Right ventricle myocardium inferior (tissue), 1 donor: ENCODE measurements around the gene WFDC12. TPM values are rescaled to one million over a fixed set of nuclear protein-coding genes. Genes with fewer than 3 reads are reported as not detected.
"Not testable (repeated sequence)": the region's sequence is repeated elsewhere in the genome, so short reads cannot be mapped to it uniquely, and the experiment has no call there.

Experiments
- ATAC-seq: fragments of 200-7000 bp; cut with Tn5 transposase; one replicate; pipeline ENCODE4 v1.9.1; 2020; ENCODE audit warnings: mild to moderate bottlenecking, moderate library complexity
- DNase-seq: peaks from one replicate; pipeline ENCODE4 v3.0.0; 2021; ENCODE audit errors: missing footprints
- intact Hi-C: fragments of 100-400 bp; cut with DNase I; formaldehyde crosslinking; loops from one replicate; pipeline ENCODE4 v1.11.0; 2022
- long read RNA-seq: library from polyadenylated mRNA; unstranded; transcript quantifications from one replicate; pipeline ENCODE4 v2.0.0, GENCODE V29; 2021
- total RNA-seq: library from RNA; stranded (reverse); fragmentation: NEBNext Ultra II Directional; extraction: Animal tissue kit (Norgen Biotek cat#: 25700); gene quantifications from one replicate; pipeline ENCODE4 v1.2.1, GENCODE V29; 2021
- donor health status: DM: no; HTN: yes; CAD: no; lungs with severe emphysema.

WFDC12 gene
- not detected for total RNA-seq
- long read RNA-seq = 0 reads

GRCh38 chr20:45124365-45124764 lies at the start of gene WFDC12:
TSS of gene WFDC12 (minus strand) at chr20:45124465. CDS start at chr20:45124447, 18 bp downstream.
- no peak for DNase-seq
- intact Hi-C loops = no loop called here
- no peak for ATAC-seq

GRCh38 chr20:45173522-45173921 lies 49.3 kb upstream of the WFDC12 start:
- intact Hi-C loops = no loop called here
- ATAC-seq = no peak
- no peak for DNase-seq

- intact Hi-C loops = no loop called here
- ATAC-seq (no peak), DNase-seq (no peak)
Measured at GRCh38 chr20:45164906-45165305, 40.6 kb upstream of the WFDC12 start.

- ATAC-seq (no peak), DNase-seq (no peak)
- intact Hi-C loops = no loop called here
Measured at GRCh38 chr20:45163083-45163803, 39.0 kb upstream of the WFDC12 start.

- intact Hi-C loops = no loop called here
- ATAC-seq (no peak), DNase-seq (no peak)
Measured at GRCh38 chr20:45157962-45158361, 33.7 kb upstream of the WFDC12 start.

- DNase-seq (no peak), ATAC-seq (no peak)
- intact Hi-C loops = no loop called here
Measured at GRCh38 chr20:45156713-45157112, 32.4 kb upstream of the WFDC12 start.

- intact Hi-C loops, ATAC-seq, DNase-seq: not testable (repeated sequence)
Measured at GRCh38 chr20:45154794-45155193, 30.5 kb upstream of the WFDC12 start.

GRCh38 chr20:45154183-45154582 lies 29.9 kb upstream of the WFDC12 start:
- intact Hi-C loops = no loop called here
- ATAC-seq (no peak), DNase-seq (no peak)

GRCh38 chr20:45153752-45154151 lies 29.5 kb upstream of the WFDC12 start:
- intact Hi-C loops = no loop called here
- ATAC-seq (no peak), DNase-seq (no peak)

- DNase-seq (no peak), ATAC-seq (no peak)
- intact Hi-C loops = no loop called here
Measured at GRCh38 chr20:45153147-45153546, 28.9 kb upstream of the WFDC12 start.

GRCh38 chr20:45152405-45152804 lies 28.1 kb upstream of the WFDC12 start:
- DNase-seq (no peak), ATAC-seq (no peak)
- intact Hi-C loops = no loop called here

- DNase-seq = no peak
- ATAC-seq = no peak
- intact Hi-C loops = no loop called here
Measured at GRCh38 chr20:45149062-45149461, 24.8 kb upstream of the WFDC12 start.

- DNase-seq = no peak
- no peak for ATAC-seq
- intact Hi-C loops = no loop called here
Measured at GRCh38 chr20:45140836-45141235, 16.6 kb upstream of the WFDC12 start.

GRCh38 chr20:45139733-45140375 lies 15.6 kb upstream of the WFDC12 start:
- DNase-seq, intact Hi-C loops, ATAC-seq: not testable (repeated sequence)

- DNase-seq = peak; percentile 89
- no peak for ATAC-seq
- intact Hi-C loops = no loop called here
Measured at GRCh38 chr20:45138561-45139300, 14.5 kb upstream of the WFDC12 start.

- ATAC-seq (no peak), DNase-seq (no peak)
- intact Hi-C loops = no loop called here
Measured at GRCh38 chr20:45136911-45137310, 12.6 kb upstream of the WFDC12 start.

- DNase-seq (no peak), ATAC-seq (no peak)
- intact Hi-C loops = no loop called here
Measured at GRCh38 chr20:45128099-45128498, 3.8 kb upstream of the WFDC12 start.

GRCh38 chr20:45121388-45121787 lies 2.9 kb downstream of the WFDC12 start:
- no peak for DNase-seq
- ATAC-seq = no peak
- intact Hi-C loops = no loop called here

- intact Hi-C loops = no loop called here
- no peak for ATAC-seq
- DNase-seq = no peak
Measured at GRCh38 chr20:45119556-45120266, 4.6 kb downstream of the WFDC12 start.
